C4-2B (cell line): Measurements from ENCODE around the gene USE1.

Experiments
- ZFX ChIP-seq: fragments of 450-650 bp; IDR thresholded peaks from 2 replicates; pipeline ENCODE4 v1.6.1; 2017
- TF ChIP-seq, protein P1 (sequence below): fragments of 450-650 bp; conservative IDR thresholded peaks from 2 replicates; pipeline ENCODE4 v1.5.1; 2017; ENCODE audit warnings: mild to moderate bottlenecking

DNA sequence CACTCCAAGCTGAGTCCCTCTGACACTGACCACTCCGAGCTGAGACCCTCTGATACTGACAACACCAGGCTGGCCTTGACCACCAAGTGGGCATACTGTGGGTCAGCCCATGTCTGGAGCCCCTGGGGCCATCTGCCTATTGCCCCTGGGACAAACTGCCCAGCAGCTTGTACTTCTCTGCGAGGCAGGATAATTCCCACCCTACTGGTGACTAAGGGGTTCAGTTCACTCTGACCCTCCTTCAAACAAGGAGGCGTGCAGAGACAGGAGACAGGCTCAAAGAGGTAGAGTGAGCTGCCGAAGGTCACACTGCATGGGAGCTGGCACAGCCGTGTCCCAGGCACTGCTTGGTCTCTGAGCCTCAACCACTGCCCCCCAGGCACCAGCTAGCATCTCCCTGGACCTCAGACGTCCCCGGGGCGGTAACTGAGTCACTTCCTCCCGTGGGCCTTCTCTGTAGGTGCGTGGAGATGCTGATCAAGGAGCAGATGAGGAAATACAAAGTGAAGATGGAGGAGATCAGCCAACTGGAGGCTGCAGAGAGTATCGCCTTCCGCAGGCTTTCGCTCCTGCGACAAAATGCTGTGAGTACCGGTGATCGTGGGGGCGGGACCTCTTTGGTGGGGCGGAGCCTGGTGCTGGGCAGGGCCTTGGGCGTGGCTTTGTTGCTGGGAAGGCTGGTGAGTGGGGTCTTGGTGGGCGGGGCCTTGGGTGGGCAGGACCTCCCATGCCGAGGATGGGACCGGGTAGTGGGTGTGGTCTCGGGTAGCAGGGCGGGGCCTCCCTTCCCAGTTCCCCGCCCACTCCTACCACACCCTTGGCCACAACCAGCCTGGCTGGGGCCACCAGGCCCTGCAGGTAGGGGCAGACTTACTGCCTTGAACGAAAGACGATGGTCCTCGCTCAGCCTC lies 5.8 kb upstream of the USE1 start:
- TF ChIP-seq, protein P1, sequence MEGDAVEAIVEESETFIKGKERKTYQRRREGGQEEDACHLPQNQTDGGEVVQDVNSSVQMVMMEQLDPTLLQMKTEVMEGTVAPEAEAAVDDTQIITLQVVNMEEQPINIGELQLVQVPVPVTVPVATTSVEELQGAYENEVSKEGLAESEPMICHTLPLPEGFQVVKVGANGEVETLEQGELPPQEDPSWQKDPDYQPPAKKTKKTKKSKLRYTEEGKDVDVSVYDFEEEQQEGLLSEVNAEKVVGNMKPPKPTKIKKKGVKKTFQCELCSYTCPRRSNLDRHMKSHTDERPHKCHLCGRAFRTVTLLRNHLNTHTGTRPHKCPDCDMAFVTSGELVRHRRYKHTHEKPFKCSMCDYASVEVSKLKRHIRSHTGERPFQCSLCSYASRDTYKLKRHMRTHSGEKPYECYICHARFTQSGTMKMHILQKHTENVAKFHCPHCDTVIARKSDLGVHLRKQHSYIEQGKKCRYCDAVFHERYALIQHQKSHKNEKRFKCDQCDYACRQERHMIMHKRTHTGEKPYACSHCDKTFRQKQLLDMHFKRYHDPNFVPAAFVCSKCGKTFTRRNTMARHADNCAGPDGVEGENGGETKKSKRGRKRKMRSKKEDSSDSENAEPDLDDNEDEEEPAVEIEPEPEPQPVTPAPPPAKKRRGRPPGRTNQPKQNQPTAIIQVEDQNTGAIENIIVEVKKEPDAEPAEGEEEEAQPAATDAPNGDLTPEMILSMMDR, result no peak
- TF ChIP-seq ZFX, result no peak
